ENCODE measurements around the gene MYO1A. TPM values are rescaled to one million over a fixed set of nuclear protein-coding genes. Genes with fewer than 3 reads are reported as not detected.

MYO1A gene
- total RNA-seq, 3 donors from 2014 or later = 167 to 444 (median 219) TPM

- ATAC-seq (no peak), DNase-seq (no peak)
- Histone ChIP-seq H3K4me1 (ENCODE audit: low read depth) (peaks cover 5% of the 10 kb centered on the region), H3K4me3 (no peak overlapping the region), H3K9me3 (no peaks in the 10 kb centered on the region), H3K36me3 (ENCODE audit: low read depth) (no peaks in the 10 kb centered on the region)
- intact Hi-C loops (cut with DNase I, micrococcal nuclease) = no loop called here
- TF ChIP-seq CTCF (IDR thresholded peaks at IDR 0.05) = no peak
Measured at GRCh38 chr12:56996793-56997545, 53.0 kb downstream of the MYO1A start.

GRCh38 chr12:56995930-56996496 is 53.9 kb downstream of the MYO1A start:
- no peak for ATAC-seq
- no peak for DNase-seq
- Histone ChIP-seq H3K9me3 (no peaks in the 10 kb centered on the region), H3K36me3 (ENCODE audit: low read depth) (no peaks in the 10 kb centered on the region), H3K4me3 (no peak overlapping the region), H3K4me1 (ENCODE audit: low read depth) (no peaks in the 10 kb centered on the region)
- TF ChIP-seq CTCF (IDR thresholded peaks at IDR 0.05) = no peak
- intact Hi-C loops (cut with DNase I, micrococcal nuclease) = no loop called here

- no peak for DNase-seq
- Histone ChIP-seq H3K36me3 (ENCODE audit: low read depth) (no peaks in the 10 kb centered on the region), H3K9me3 (no peaks in the 10 kb centered on the region), H3K4me3 (no peak overlapping the region), H3K4me1 (ENCODE audit: low read depth) (no peaks in the 10 kb centered on the region)
- TF ChIP-seq CTCF (IDR thresholded peaks at IDR 0.05) = no peak
- ATAC-seq = no peak
- intact Hi-C loops (cut with DNase I, micrococcal nuclease) = no loop called here
Measured at GRCh38 chr12:56995201-56995929, 54.6 kb downstream of the MYO1A start.

- intact Hi-C loops (cut with DNase I, micrococcal nuclease) = no loop called here
Measured at GRCh38 chr12:56994231-56994746, 55.6 kb downstream of the MYO1A start.

GRCh38 chr12:56993346-56993745 is 56.6 kb downstream of the MYO1A start:
- H3K4me1 ChIP-seq (ENCODE audit: low read depth) = no peaks in the 10 kb centered on the region
- TF ChIP-seq CTCF (IDR thresholded peaks at IDR 0.05) = no peak
- H3K4me3 ChIP-seq = no peak overlapping the region
- intact Hi-C loops (cut with DNase I, micrococcal nuclease) = no loop called here
- ATAC-seq = no peak
- H3K9me3 ChIP-seq = no peaks in the 10 kb centered on the region
- no peak for DNase-seq
- no peaks in the 10 kb centered on the region for H3K36me3 ChIP-seq (ENCODE audit: low read depth)

More at GRCh38 chr12:56994231-56994746, 55.6 kb downstream of the MYO1A start:
- Histone ChIP-seq H3K4me1 (ENCODE audit: low read depth) (no peaks in the 10 kb centered on the region), H3K36me3 (ENCODE audit: low read depth) (no peaks in the 10 kb centered on the region), H3K9me3 (no peaks in the 10 kb centered on the region), H3K4me3 (no peak overlapping the region)
- DNase-seq (no peak), ATAC-seq (no peak)
- TF ChIP-seq CTCF (IDR thresholded peaks at IDR 0.05) = no peak
